Smooth muscle cell (in vitro differentiated cells): Measurements from ENCODE around the gene DOCK1. TPM values are rescaled to one million over a fixed set of nuclear protein-coding genes. Genes with fewer than 3 reads are reported as not detected.

ENCODE experiments used
- DNase-seq: peaks from one replicate; lab custom pipeline; 2025; ENCODE audit not compliant: unreplicated experiment; lab: John Stamatoyannopoulos, UW
- H2AFZ ChIP-seq: fragments of 200-600 bp; sonication (generic); 2 replicates; pipeline ENCODE4 v1.6.0; 2016; ENCODE audit warnings: antibody characterized with exemption, low read depth, mild to moderate bottlenecking
- H3F3A ChIP-seq: fragments of 200-600 bp; sonication (generic); 2 replicates; pipeline ENCODE4 v1.6.0; 2017; ENCODE audit warnings: antibody characterized with exemption, low read depth
- H3K27ac ChIP-seq: fragments of 200-600 bp; sonication (generic); 2 replicates; pipeline ENCODE4 v1.5.1; 2016; ENCODE audit warnings: low read depth, mild to moderate bottlenecking
- H3K27me3 ChIP-seq: fragments of 200-600 bp; sonication (generic); 2 replicates; pipeline ENCODE4 v1.6.1; 2016; ENCODE audit warnings: low read depth, mild to moderate bottlenecking
- H3K36me3 ChIP-seq: fragments of 200-600 bp; sonication (generic); 2 replicates; pipeline ENCODE4 v1.5.1; 2016; ENCODE audit warnings: low read depth
- H3K4me1 ChIP-seq: fragments of 200-600 bp; sonication (generic); 2 replicates; pipeline ENCODE4 v1.5.1; 2016; ENCODE audit warnings: low read depth
- H3K4me2 ChIP-seq: fragments of 200-600 bp; sonication (generic); 2 replicates; pipeline ENCODE4 v1.6.0; 2016; ENCODE audit warnings: mild to moderate bottlenecking
- H3K4me3 ChIP-seq: fragments of 200-600 bp; sonication (generic); 2 replicates; pipeline ENCODE4 v1.5.1; 2016; ENCODE audit warnings: mild to moderate bottlenecking
- H3K79me2 ChIP-seq: fragments of 200-600 bp; sonication (generic); 2 replicates; pipeline ENCODE4 v1.6.0; 2016; ENCODE audit warnings: low read depth, mild to moderate bottlenecking
- H3K9ac ChIP-seq: fragments of 200-600 bp; sonication (generic); 2 replicates; pipeline ENCODE4 v1.6.0; 2016; ENCODE audit warnings: low read depth
- H3K9me3 ChIP-seq: fragments of 200-600 bp; sonication (generic); replicated peaks from 2 replicates; pipeline ENCODE4 v1.5.1; 2016; ENCODE audit warnings: low read depth
- H4K20me1 ChIP-seq: fragments of 200-600 bp; sonication (generic); 2 replicates; pipeline ENCODE4 v1.6.0; 2016; ENCODE audit warnings: low read depth
- CTCF ChIP-seq: fragments of 200-600 bp; sonication (generic); IDR thresholded peaks from 2 replicates; pipeline ENCODE4 v1.5.1; 2017; ENCODE audit warnings: borderline replicate concordance, mild to moderate bottlenecking, antibody characterized with exemption; ENCODE audit not compliant: insufficient read depth, poor library complexity, severe bottlenecking
- WGBS: methylation state at CpG from one replicate; pipeline ENCODE4 v1.1.7; 2016; ENCODE audit warnings: low lambda C conversion rate; 5-methylcytosine and 5-hydroxymethylcytosine counted together
- polyA plus RNA-seq: library from polyadenylated mRNA; unstranded; fragments of >200 nt; fragmentation: Nextera tagmentation; extraction: Ambion mirVana; gene quantifications from 2 replicates; pipeline ENCODE4 v1.2.1, GENCODE V29; 2016
- total RNA-seq: library from RNA; depleted of rRNA; stranded (reverse); fragments of >200 nt; gene quantifications from 2 replicates; pipeline ENCODE4 v1.2.3, GENCODE V29; 2014

Gene DOCK1
- total and polyA plus RNA-seq, 2 experiments from 2014 or later = 18.4 to 37.1 TPM

- WGBS = 56% methylated on average over 6 of the region's 6 CpGs
- no peak overlapping the region for H2AFZ ChIP-seq
- H3K27ac ChIP-seq = no peak overlapping the region
- H3K36me3 ChIP-seq = no peaks in the 10 kb centered on the region
- H3K4me1 ChIP-seq = peaks cover 6% of the 10 kb centered on the region
- no peak overlapping the region for H3K9ac ChIP-seq
- H3K9me3 ChIP-seq = no peaks in the 10 kb centered on the region
- H3K27me3 ChIP-seq = no peaks in the 10 kb centered on the region
- H3K4me3 ChIP-seq = no peak overlapping the region
- no peak for TF ChIP-seq CTCF
- peaks cover 6% of the 10 kb centered on the region for H4K20me1 ChIP-seq
- DNase-seq = no peak
- H3K79me2 ChIP-seq = no peaks in the 10 kb centered on the region
- H3K4me2 ChIP-seq = no peak overlapping the region
- no peaks in the 10 kb centered on the region for H3F3A ChIP-seq
Measured at GRCh38 chr10:127343821-127344220, 438.6 kb downstream of the DOCK1 start.

GRCh38 chr10:127344346-127344745, 439.1 kb downstream of the DOCK1 start:
- Histone ChIP-seq H3K4me3 (no peak overlapping the region), H3K4me2 (no peak overlapping the region), H3K9ac (no peak overlapping the region), H3F3A (no peaks in the 10 kb centered on the region), H3K9me3 (no peaks in the 10 kb centered on the region), H4K20me1 (peaks cover under 1% of the 10 kb centered on the region), H3K79me2 (no peaks in the 10 kb centered on the region), H3K27ac (no peak overlapping the region), H3K36me3 (no peaks in the 10 kb centered on the region), H3K4me1 (peaks cover 6% of the 10 kb centered on the region), H2AFZ (no peak overlapping the region), H3K27me3 (no peaks in the 10 kb centered on the region)
- no peak for DNase-seq
- WGBS = 93% methylated on average over 6 of the region's 6 CpGs
- TF ChIP-seq CTCF = no peak

- no peak for TF ChIP-seq CTCF
- Histone ChIP-seq H3K79me2 (no peaks in the 10 kb centered on the region), H3K27ac (no peak overlapping the region), H4K20me1 (no peaks in the 10 kb centered on the region), H2AFZ (no peak overlapping the region), H3K4me3 (no peak overlapping the region), H3K4me2 (no peak overlapping the region), H3F3A (no peaks in the 10 kb centered on the region), H3K9ac (no peak overlapping the region), H3K4me1 (peaks cover 6% of the 10 kb centered on the region), H3K27me3 (no peaks in the 10 kb centered on the region), H3K36me3 (no peaks in the 10 kb centered on the region), H3K9me3 (no peaks in the 10 kb centered on the region)
- WGBS = 85% methylated on average over 17 of the region's 17 CpGs
- DNase-seq = no peak
Measured at GRCh38 chr10:127345231-127345965, 440.2 kb downstream of the DOCK1 start.

- no peaks in the 10 kb centered on the region for H4K20me1 ChIP-seq
- 73% methylated on average over 11 of the region's 11 CpGs for WGBS
- DNase-seq = no peak
Measured at GRCh38 chr10:127346604-127347003, 441.4 kb downstream of the DOCK1 start.

More at GRCh38 chr10:127346604-127347003, 441.4 kb downstream of the DOCK1 start:
- Histone ChIP-seq H3F3A (no peaks in the 10 kb centered on the region), H3K27me3 (no peaks in the 10 kb centered on the region), H3K4me1 (peaks cover 6% of the 10 kb centered on the region), H2AFZ (no peak overlapping the region), H3K79me2 (no peaks in the 10 kb centered on the region), H3K9me3 (no peaks in the 10 kb centered on the region), H3K27ac (no peak overlapping the region), H3K9ac (no peak overlapping the region), H3K36me3 (no peaks in the 10 kb centered on the region), H3K4me2 (no peak overlapping the region), H3K4me3 (no peak overlapping the region)
- TF ChIP-seq CTCF = no peak
